NAMALWA (cell line): Measurements from ENCODE around the gene MEAK7.

Experiments
- DNase-seq: peaks from one replicate; pipeline ENCODE4 v3.0.0-alpha.2; 2015; ENCODE audit warnings: low spot score

MEAK7 gene

DNA sequence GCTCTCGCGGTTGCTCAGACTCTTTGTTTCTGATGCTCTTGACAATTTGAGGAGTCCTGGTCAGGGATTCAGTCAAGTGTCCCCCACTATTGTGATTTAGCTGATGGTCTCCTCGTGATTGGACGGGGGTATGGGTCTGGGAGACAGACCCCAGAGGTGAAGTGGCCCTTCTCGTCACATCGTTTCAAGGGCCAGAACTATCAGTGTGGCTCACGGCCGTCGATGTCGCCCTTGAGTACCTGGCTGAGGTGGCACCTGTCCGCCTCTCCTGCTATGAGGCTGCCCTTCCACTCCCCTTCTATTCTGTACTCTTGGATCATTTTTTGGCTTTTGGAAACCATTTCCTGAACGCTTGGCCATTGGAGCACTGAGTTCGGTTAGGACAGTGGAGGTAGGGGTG is 7.4 kb upstream of the MEAK7 start:
- no peak for DNase-seq

DNA sequence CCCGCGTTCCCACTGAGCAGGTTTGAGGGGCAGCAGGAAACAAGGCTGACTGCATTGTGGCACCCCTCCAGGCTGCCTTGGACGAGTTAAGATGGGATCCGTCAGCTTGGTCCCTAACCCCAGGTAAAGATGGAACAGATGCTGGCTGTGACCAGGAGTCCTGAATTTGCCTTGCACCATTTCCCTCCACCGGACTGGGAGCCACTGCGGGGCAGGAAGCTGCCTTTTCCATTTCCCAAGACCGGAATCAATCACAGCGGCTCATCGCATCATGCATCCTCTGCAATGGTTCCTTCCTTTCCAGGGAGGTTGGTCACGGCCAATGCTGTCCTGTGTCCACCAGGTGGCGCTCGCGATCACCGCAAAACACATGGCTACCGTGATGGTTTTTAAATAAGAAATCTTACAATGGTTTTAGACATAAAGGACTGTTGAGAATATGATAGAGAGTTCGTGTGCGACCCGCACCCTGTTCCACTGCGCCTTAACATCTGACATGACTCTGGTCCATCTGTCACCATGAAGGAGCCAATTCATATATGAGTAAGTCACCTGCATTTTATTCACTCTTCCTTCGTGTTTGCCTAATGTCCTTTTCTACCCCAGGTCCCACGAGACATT is 6.8 kb upstream of the MEAK7 start:
- peak; percentile 85 for DNase-seq

DNA sequence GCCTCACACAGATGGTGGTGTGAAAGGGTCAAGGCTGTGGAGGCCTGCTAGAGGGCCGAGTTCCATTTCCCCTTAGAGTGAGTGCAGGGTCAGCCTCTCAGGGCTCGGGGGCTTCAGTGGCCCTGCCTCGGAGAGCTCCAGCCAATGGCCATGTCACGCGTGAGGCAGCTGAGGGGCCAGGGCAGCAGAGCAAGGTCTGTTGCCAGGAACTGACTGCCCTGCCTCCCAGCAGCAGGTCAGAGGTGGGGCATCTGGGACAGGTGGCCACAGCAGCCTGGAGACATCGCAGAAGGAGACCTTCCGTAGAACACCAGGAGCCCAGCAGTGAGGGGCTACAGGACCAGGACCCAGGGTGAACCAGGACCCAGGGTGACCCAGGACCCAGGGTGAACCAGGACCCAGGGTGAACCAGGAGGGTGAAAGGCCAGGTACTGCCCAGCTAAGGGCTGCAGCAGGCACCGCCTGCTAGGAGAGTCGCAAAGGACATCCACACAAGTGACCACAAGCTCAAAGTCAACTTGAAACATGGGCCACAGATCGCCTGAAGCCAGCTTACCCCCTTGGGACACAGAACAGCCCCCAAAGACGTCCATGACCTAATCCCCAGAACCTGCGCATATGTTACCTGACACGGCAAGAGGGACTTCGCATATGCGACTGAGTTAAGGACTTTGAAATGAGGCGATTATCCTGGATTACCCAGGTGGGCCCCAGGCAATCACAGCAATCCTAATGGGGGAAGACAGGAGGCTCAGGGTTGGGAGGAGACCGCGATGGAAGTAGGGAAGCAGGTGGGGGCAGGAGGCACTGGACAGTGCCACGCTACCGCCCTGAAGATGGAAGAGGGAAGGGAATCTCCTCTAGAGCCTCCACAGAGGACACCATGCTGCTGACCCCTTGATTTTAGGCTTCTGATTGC is 4.8 kb upstream of the MEAK7 start:
- DNase-seq = no peak

DNA sequence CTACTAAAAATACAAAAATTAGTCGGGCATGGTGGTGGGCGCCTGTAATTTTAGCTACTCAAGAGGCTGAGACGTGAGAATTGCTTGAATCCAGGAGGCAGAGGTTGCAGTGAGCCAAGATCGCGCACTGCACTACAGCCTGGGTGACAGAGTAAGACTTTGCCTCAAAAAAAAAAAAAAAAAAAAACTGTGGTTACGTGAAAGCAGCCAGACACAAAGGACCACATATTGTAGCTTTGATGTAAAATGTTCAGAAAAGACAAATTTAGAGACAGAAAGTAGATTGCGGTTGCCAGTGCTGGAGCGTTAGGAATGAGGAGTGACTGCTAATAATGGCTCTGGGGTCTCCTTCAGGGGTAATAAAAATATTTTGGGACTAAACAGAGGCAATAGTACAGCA is 4.0 kb upstream of the MEAK7 start:
- no peak for DNase-seq

DNA sequence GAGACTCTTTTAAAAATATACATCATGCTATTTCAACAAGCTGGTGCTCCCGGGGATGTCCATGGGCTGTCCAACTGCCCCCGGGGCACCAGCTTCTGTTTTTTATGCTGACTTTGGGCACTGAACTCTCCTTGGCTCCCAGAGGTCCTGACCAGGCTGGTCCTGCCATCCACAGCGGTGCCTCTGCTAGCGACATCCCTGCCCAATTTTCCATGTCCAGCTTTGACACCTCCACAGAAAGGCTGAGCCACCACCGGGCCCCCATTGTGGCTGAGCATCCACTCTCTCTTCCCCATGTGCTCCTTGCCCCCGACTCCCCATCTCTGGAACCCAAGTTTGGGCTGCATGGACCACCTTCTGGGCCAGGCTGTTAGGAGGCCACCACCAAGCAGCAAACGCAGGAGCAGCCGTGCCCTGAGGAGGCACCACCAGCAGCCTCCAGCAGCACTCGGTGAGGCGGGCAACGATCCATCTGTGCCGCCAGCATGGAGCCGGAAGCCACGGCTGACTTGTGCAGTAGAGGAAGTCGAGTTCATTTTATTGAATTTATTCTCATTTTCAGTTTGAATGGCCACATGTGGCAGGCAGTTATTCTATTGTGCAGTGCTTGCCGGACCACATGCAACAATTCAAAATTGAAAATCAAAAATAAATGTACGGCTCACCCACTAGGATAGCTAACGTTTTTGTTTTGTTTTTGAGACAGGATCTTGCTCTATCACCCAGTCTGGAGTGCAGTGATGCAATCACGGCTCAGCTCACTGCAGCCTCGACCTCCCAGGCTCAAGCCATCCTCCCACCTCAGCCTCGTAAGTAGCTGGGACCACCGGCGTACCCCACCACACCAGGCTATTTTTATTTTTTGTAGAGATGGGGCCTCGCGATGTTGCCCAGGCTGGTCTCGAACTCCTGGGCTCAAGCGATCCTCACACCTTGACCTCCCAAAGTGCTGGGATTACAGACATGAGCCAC is 2.8 kb upstream of the MEAK7 start:
- DNase-seq = no peak

DNA sequence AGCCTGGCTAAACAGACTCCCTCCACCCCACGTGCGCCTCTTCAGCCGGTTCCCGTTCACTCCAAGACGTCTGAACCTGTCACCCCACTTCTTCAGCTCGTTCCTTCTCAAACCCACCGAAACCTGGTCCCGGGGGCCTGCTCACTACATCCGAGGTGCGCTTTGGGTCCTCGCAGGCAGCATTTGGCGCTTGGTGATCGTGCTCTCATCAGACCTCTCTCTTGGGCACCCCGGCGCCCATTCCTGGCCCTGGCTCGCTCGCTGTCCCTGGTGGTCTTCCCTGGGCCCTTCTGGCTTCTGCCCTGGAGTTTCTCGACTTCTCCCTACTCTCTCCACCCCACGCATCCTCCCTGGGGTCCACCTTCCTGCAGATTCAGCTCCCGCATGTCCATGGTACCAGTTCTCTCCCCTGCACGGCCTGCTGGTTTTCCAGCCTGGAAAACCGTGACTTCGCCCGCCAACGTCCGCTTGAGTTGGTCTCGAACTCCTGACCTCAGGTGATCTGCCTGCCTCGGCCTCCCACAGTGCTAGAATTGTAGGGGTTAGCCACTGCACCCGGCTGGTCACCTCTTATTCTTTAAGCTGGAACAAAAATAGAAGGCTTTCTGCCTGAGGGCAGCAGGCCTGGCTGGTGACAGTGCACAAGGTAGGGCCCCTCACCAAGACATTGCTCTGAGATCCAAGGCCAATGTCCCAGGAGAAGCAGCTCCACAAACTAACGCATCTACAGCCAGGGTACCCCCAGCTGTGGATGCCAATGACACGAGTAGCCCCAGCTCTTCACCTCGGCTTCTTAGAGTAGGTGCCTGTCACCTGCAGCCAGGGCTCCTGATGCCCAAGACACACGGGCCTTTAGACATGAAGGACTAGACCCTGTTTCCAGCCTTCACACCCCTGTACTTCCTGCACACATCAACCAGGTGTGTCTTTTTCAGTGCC is 1.1 kb upstream of the MEAK7 start:
- no peak for DNase-seq

DNA sequence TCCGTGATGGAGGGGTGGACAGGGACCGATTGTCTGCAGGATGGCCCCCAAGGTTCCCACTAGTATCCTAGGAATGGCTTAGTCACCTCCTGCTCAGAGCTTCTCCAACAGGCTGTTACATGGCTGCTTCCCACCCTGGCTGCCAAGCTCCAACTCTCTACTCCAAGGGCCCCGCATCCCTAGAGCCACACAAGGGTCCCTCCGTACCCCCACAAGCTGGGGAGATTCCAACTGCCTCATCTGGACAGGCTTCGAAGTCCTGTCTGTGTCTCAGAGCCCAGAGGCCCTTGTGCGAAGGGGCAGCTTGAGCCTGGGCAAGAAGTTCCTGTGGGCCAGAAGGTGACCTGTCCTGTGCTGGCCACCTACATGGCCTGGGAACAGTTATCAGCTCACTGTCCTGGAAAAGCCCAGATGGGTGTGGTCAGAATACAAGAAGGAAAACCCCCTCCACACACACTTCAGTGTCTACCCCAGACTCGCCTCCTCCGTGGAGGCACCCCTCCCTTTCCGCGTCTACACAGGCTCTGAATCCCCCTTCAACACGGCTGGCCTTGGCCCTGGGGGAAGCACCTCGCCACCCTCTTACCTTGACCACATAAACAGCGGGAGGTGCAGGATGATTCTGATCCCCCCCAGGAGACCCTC is 586 bp downstream of the MEAK7 start:
- peak; percentile 30 for DNase-seq

DNA sequence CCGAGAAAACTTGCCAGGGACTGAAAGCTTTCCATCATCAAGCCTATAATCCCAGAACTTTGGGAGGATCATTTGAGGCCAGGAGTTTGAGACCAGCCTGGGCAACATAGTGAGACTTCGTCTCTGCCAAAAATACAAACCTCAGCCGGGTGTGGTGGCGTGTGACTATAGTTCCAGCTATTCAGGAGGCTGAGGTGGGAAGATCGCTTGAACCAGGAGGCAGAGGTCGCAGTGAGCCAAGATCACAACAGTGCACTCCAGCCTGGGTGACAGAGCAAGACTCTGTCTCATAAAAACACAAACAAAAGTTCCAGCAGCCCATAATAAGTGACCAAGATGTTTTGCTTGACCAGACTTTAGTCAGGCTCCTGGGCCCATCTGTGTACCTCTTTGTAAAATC is 1.9 kb downstream of the MEAK7 start:
- no peak for DNase-seq

DNA sequence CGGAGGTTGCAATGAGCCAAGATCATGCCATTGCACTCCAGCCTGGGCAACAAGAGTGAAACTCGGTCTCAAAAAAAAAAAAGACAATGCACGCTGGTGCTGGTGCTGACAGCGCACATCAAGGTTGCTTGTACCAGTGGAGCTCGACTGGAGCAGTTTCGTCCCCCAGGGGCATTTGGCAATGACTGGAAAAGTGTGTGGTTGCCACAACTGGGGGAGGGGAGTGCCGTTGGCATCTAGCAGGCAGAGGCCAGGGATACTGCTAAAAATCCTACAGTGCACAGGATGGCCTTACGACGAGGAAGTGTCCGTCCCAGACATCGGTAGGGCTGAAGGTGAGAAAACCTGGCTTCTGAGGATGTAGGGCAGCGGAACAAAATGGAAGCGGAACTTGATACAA is 2.4 kb downstream of the MEAK7 start:
- no peak for DNase-seq

DNA sequence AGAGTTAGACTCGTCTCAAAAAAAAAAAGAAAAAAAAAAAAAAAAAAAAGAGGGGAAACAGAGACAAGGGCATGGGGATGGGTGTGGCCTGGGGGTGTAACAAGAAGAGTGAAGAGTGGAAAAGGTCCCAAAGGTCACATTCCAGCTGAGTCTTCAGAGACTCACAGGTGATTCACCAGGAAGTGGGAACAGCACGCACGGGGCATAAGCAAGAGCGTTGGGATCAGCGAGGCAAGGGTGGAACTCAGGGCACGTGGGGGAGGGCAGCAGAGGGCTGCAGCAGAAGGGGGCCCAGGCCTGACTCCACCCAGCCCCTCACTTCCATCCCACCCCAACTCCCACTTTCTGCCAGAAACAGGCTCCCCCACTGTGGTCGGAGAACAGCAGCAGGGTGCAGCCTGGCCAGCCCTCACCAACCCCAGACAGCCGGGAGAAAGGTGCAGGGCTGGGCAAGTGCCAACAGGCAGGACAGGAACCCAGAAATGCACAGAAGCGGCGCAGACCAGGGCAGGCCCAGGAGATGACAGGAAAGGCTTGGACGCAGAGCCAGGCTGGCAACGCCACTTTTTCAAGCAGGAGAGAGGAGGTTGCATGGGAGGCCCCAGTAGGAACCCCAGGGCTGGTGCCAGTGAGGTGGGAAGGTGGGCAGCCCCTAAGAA is 3.3 kb downstream of the MEAK7 start:
- no peak for DNase-seq

DNA sequence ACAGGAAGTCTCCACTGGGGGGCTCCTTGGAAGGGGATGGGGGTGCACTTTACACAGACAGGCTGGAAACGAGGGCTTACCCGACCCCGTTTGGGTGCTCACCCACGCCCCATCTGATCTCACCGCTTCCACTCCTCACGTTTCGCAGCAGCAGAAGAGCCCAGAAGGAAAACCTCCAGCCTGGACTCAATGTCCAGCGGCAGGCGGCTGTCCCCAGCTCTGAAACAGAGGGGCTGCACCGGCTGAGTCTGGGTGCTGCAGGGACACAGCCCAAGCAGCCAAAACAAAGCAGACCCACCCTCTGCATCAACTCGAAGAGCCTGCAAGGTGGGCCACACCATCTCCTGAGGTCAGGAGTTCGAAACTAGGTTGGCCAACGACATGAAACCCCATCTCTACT is 3.9 kb downstream of the MEAK7 start:
- DNase-seq = no peak

DNA sequence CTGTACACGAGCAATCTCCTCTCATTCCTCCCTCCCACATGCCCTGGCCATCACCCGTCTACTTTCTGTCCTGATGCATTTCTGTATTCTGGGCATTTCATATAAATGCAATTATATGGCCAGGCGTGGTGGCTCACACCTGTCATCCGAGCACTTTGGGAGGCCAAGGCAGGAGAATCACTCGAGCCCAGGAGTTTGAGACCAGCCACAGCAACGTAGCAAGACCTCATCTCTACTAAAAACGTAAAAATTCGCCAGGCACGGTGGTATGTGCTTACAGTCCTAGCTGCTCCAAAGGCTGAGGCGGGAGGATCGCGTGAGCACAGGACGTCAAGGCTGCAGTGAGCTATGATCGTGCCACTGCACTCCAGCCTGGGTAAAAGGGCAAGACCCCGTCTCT is 4.8 kb downstream of the MEAK7 start:
- no peak for DNase-seq

DNA sequence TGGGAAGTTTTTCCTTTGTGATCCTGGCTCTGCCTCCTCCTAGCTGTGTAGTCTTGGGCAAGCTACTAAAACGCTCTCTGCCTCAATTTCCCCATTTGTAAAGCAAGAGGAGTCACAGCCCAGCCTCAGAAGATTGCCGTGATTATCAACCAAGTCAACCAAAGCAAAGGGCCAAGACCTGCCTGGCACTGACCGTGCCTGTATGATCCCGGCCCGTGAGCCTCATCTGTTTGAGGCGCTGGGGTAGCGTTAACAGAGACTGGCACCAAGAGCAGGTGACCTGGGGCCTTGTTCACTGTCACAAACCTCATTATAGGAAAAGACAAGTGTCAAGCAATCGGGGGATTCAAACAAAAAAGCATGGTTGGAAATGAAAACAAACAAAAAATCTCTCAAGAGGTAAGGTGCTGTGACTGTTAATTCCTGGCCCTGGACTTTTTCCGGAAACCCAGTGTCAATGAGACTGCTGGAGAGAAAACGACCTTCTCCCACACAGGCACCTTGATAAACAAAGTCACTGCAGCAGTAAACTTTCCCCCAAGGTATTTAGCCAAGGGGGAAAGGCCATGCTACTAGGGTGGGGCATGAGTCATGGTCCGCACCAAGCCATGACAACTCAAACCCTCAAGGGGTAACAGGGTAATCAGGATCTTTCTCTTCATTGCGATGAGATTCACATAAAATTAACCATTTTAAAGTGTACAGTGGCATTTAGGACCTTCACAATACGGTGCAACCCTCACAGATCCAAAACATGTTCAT is 5.4 kb downstream of the MEAK7 start:
- no peak for DNase-seq

DNA sequence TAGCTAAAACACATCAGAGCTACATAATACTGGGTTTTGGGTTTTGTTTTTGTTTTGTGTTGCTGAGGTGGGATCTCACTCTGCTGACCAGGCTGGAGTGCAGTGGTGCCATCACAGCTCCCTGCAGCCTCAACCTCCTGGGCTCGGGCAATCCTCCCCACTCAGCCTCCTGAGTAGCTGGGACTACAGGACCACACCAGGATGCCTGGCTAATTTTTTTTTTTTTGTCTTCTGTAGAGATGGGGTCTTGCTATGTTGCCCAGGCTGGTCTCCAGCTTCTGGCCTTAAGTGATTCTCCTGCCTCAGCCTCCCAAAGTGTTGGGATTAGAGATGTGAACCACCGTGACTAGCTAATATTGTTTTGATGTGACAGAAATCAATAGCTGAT is 6.2 kb downstream of the MEAK7 start:
- no peak for DNase-seq

DNA sequence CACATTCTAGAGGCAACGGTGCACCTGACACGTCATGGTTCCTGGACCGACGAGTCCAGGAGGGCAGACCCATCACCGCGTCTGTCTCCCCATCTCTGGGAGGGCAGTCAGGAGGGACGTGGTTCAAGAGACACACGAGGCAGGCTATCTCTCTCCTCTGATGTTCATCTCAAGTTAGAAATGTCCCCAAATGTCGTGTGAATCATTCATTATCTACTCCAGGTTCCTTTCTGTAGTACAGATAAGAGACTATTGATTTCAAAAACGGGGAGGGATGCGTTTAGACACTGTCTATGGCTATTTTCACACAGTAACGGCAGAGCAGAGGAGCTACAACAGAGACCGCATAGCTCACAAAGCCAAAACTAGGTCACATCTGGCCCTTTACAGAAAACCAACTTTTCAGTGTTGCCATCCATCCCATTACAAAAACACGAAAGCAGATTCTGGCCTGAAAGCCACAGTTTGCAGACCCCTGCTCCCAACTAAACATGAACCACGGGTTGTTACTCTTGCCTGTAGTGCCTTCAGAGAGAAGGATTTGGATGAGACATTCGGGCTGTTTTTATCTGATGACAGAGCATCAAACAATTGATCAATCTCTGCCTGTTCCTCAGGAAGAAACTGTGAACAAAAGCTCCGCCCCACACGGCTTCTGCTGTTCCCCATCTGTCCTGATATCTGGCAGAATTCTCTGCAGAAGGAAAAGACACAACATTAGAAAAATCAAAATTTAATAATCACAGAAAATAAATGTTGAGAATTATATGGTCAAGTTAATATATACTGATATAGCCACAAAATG is 6.8 kb downstream of the MEAK7 start:
- no peak for DNase-seq

DNA sequence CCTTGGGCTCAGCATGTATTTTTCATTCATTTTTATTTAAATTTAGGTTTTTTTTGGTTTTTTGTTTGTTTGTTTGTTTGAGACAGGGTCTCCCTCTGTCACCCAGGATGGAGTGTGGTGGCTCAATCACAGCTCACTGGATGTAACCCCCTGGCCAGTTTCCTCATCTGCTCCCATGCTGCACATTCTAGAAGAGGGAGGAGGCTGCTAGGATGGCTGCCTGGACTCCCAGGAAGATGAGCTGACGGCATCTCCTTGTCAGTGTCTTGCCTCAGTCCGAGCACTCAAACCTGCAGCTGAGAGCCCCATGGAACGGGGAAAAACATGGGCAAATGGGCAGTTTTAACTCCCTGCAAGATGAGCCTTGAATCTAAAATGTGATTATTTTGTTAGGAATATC is 7.5 kb downstream of the MEAK7 start:
- no peak for DNase-seq

DNA sequence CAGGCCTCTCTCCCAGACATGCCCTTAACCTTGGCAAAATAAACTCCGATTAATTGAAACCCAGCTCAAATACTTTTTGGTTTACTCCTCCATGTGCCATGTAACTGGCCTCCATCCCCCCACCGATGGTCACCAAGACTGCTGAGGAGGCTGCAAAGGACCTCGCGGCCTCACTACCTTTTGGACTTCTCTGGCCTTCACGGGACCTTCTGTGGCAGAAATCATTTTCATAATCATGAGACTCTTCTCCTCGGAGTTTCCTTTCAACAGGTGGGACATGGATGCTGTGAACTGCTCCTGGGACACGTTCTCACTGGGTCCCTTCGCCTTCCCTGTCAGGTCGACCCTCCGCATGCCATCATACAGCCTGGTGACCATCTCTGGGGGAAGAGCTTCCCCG is 9.0 kb downstream of the MEAK7 start:
- DNase-seq = no peak

DNA sequence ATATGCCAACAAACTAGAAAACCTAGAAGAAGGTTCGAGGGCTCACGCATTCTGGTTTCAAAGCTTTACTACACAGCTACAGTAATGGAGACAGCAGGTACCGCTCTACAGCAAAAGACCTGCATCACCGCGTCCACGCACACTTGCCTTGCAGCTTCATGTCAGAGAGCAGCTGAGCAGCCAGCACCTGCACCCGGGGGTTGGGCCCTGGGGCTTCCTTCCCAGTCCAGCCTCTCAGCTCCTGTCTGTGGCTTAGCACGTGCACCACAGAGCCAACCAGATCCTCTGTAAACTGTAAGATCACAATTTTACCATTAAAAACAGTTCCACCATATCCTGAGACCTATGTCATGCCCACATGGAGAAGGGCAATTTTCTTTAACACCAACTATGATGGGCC is 15.3 kb downstream of the MEAK7 start:
- DNase-seq = no peak

DNA sequence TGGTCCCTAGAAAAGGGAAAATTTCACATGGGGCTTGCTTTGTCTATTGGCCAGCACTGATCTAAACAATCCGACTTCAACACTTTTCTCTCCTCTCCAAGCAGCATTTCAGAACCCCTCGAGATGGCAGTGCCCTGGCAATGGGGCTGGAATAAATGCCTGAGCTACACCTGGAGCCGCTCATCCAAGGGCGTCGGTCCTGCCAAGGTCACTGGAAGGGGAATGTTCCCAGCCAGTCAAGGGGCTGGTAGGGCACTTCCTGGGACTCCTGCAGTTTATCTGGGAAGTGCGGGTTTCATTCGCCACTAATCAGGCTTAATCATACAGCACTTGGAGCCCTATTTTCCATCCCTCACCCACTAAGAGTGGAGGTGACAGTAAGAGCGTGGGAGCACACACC is 17.1 kb downstream of the MEAK7 start:
- DNase-seq = no peak
